Naive B cell (primary cell): ENCODE data around the gene TMPRSS11D. TPM values are rescaled to one million over a fixed set of nuclear protein-coding genes. Genes with fewer than 3 reads are reported as not detected.

ENCODE experiments used
- ATAC-seq, 2 donors: fragments of 150-1000 bp; cut with Tn5 transposase; 2 replicates each; pipeline ENCODE4 v1.10.0; 2021; ENCODE audit warnings: low read depth in 2 of 2, mild to moderate bottlenecking in 2 of 2, moderate library complexity in 2 of 2
- DNase-seq: peaks from one replicate; pipeline ENCODE4 v3.0.0; 2022
- H3K27ac Mint-ChIP-seq, 6 donors: one replicate each; pipeline ENCODE4 v1.8.0; 2020 to 2022; ENCODE audit warnings: mild to moderate bottlenecking in 6 of 6, mixed read lengths in 6 of 6, moderate library complexity in 5 of 6, inconsistent platforms in 2 of 6
- H3K27me3 Mint-ChIP-seq, 3 donors: one replicate each; pipeline ENCODE4 v1.8.0; 2021 to 2022; ENCODE audit warnings: mixed read lengths in 3 of 3, mild to moderate bottlenecking in 1 of 3
- H3K36me3 Mint-ChIP-seq, 2 donors: one replicate each; pipeline ENCODE4 v1.8.0; 2020 to 2022; ENCODE audit warnings: mixed read lengths in 2 of 2, inconsistent platforms in 1 of 2, mild to moderate bottlenecking in 1 of 2
- H3K4me1 Mint-ChIP-seq, 3 donors: one replicate each; pipeline ENCODE4 v1.8.0; 2020 to 2022; ENCODE audit warnings: mixed read lengths in 3 of 3, inconsistent platforms in 1 of 3, mild to moderate bottlenecking in 1 of 3, moderate library complexity in 1 of 3
- H3K4me3 Mint-ChIP-seq, 8 donors: one replicate each; pipeline ENCODE4 v1.8.0; 2020 to 2022; ENCODE audit warnings: mild to moderate bottlenecking in 8 of 8, mixed read lengths in 8 of 8, moderate library complexity in 8 of 8, inconsistent platforms in 2 of 8
- H3K9me3 Mint-ChIP-seq, 7 donors: one replicate each; pipeline ENCODE4 v1.8.0; 2020 to 2022; ENCODE audit warnings: mixed read lengths in 7 of 7, mild to moderate bottlenecking in 5 of 7, inconsistent platforms in 2 of 7, moderate library complexity in 1 of 7
- polyA plus RNA-seq, 6 donors: library from polyadenylated mRNA; unstranded; fragments of 300-500 nt; fragmentation: Illumina TruSeq; gene quantifications; one replicate each; pipeline ENCODE4 v1.2.3, GENCODE V29; 2021; ENCODE audit warnings: low read depth in 6 of 6

TMPRSS11D gene, protein sequence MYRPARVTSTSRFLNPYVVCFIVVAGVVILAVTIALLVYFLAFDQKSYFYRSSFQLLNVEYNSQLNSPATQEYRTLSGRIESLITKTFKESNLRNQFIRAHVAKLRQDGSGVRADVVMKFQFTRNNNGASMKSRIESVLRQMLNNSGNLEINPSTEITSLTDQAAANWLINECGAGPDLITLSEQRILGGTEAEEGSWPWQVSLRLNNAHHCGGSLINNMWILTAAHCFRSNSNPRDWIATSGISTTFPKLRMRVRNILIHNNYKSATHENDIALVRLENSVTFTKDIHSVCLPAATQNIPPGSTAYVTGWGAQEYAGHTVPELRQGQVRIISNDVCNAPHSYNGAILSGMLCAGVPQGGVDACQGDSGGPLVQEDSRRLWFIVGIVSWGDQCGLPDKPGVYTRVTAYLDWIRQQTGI
- polyA plus RNA-seq: not detected

DNA sequence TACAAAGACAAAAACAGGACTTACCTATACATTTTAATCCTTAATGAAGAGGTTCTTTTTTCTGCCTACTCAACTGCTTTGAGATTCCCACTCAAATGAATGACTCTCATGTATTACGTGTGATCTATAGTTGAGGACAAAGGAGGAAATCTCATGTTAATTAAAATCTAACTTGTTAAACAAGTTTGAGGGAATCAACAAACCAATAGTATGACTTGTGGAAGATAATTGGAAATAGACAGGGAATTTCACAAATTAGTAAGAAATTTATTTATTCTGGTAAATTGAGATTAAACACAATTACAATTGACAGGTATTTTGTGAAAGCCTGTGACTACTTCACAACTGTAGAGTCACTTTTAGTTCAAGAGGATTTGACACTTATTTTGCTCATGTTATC lies at the start of gene TMPRSS11D:
Gene TMPRSS11D, minus strand, starts transcription at position 101 of the 400 bp plus-strand sequence. Its CDS starts 69 bp downstream, at position 32.
- DNase-seq: no peak
- Mint-ChIP-seq H3K9me3 (peaks cover 0 to 5% (median 0%) of the 10 kb centered on the region in 7 donors), H3K4me3 (no peak within 1 kb of the TSS), H3K4me1 (no peaks in the 10 kb centered on the region), H3K27ac (peak within 1 kb of the TSS in 1 of 6 donors; percentile 1), H3K27me3 (no peaks in the 10 kb centered on the region), H3K36me3 (no peaks in the 10 kb centered on the region)
- ATAC-seq: no peak

DNA sequence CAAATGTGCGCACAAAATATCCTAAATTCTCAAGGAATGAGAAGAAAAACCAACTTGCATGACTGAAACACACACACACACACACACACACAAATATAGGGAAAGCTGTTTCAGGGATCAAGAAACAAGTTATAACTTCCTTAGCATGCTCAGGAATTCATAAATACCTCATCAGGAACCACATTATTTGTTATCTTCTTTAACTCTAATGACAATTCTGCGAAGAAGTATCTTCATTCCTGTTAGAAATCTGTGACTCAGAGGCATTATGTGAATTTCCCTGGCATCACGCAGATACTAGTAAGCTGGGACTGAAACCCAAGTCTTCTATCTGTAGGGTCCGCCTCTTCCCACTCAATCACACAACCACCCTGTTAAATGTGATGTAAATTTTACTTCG lies 49.2 kb upstream of the TMPRSS11D start:
- no peak for DNase-seq
- H3K4me1 Mint-ChIP-seq: no peaks in the 10 kb centered on the region

DNA sequence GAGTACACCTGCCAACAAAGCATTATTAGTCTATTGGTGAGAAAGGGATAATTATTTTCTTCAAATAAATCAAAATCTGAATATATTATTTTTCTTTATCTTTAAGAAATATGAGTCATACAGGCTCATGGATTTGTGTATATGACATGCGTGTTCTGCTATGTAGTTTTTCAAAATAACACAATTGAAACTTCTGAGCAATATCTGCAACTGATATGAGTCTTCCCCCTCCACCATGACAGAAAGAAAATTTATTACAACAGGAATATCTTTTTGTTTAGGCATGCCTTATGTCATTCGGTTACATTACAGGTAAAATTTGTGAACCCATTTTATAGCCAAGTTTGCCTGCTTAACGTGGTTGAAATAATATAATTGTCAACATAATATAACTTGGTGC lies 47.5 kb upstream of the TMPRSS11D start:
- Mint-ChIP-seq H3K9me3 (no peaks in the 10 kb centered on the region), H3K27me3 (peaks cover 0 to 8% (median 5%) of the 10 kb centered on the region in 3 donors), H3K4me3 (no peak overlapping the region), H3K4me1 (no peaks in the 10 kb centered on the region), H3K36me3 (no peaks in the 10 kb centered on the region), H3K27ac (no peak overlapping the region)
- ATAC-seq: no peak
- DNase-seq: no peak

More for the DNA sequence above, 49.2 kb upstream of the TMPRSS11D start:
- Mint-ChIP-seq H3K9me3 (peaks cover 0 to 2% (median 0%) of the 10 kb centered on the region in 7 donors), H3K4me3 (no peak overlapping the region), H3K27ac (no peak overlapping the region), H3K36me3 (no peaks in the 10 kb centered on the region), H3K27me3 (peaks cover 0 to 8% (median 5%) of the 10 kb centered on the region in 3 donors)
- ATAC-seq: no peak

DNA sequence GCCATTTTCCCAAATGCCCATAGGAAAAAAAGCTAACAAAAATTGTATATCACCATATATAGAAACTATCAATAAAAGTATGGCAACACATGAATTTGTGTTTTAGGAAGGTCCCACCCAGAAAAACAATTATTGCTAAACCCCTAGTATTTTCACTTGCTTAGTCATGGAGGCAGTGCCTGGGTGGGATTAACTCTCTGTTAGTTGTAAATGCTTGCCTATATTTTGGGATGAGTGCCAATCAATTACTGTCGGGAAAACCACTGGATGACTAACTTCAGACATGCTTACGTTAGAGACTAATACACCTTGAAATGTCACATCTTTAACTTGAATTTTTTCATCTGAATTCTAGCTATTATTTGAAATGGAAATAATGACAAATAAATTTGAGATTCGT lies 45.6 kb upstream of the TMPRSS11D start:
- ATAC-seq (no peak), DNase-seq (no peak)
- Mint-ChIP-seq H3K27me3 (peaks cover 0 to 8% (median 5%) of the 10 kb centered on the region in 3 donors), H3K9me3 (peaks cover 0 to 4% (median under 1%) of the 10 kb centered on the region in 7 donors), H3K4me1 (no peaks in the 10 kb centered on the region), H3K36me3 (no peaks in the 10 kb centered on the region), H3K27ac (no peak overlapping the region), H3K4me3 (no peak overlapping the region)

DNA sequence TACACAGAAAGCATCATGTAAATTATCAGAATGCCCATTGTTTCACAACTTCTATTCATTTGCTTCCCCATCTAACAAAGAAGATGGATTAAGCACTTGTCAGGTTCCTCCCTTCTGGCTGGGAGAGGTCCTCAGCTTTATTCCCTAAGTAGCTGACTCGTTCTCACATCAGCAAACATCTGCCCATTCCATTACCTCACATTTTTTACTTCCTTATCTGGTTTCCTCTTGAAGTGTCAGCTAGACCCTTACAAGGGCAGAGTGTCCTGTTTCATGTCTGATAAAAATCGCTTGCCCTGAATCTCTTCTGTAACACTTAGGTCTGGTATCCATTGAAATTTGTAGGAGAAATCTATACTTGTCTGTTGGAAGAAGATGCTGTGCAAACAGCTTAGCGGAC lies 44.7 kb upstream of the TMPRSS11D start:
- Mint-ChIP-seq H3K4me3 (no peak overlapping the region), H3K27me3 (peaks cover 0 to 8% (median 5%) of the 10 kb centered on the region in 3 donors), H3K27ac (no peak overlapping the region), H3K36me3 (no peaks in the 10 kb centered on the region), H3K9me3 (peaks cover 0 to 12% (median 5%) of the 10 kb centered on the region in 7 donors), H3K4me1 (no peaks in the 10 kb centered on the region)
- ATAC-seq (no peak), DNase-seq (no peak)

DNA sequence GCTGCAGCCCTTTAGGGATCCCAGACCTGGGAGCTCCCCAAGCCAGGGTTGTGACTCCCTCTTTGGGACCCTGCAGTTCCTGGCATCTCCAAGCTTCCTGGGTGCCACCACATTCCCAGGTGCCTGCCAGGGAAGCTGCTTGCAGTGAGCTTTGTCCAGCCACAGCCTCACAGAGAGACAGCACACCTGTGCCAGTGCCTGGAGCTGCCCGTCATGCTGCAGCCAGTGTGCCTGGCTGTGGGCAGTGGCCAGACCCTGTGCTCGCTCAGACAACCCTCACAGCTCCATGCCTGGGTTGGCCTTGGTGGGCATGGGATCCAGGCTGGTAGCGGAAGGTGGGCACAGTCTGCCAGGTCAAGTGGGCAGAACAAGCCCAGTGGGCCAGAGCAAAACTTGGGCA lies 43.4 kb upstream of the TMPRSS11D start:
- ATAC-seq (no peak), DNase-seq (no peak)
- peaks cover 0 to 12% (median 5%) of the 10 kb centered on the region in 7 donors for H3K9me3 Mint-ChIP-seq
- H3K27ac Mint-ChIP-seq: no peak overlapping the region
- no peak overlapping the region for H3K4me3 Mint-ChIP-seq
- H3K36me3 Mint-ChIP-seq: no peaks in the 10 kb centered on the region
- no peaks in the 10 kb centered on the region for H3K4me1 Mint-ChIP-seq
- peaks cover 0 to 8% (median 5%) of the 10 kb centered on the region in 3 donors for H3K27me3 Mint-ChIP-seq

DNA sequence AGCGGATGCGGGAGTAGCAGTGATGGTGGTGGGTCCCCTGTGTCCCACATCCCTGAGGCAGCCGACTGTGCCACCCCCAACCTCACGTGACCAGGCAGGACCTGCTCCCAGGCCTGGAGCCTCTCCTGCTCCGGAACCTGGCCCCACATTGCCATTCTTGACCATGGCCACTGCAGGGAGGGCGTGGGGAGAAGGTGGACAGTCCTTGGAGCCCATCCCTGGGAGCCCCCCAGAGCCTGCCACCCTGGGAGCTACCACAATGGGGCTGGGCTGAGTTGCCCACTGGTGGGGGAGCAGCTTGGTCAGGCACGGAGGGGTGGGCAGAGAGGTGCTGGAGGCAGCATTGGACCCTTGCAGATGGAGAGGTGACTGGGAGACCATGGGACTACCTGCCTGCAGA lies 42.7 kb upstream of the TMPRSS11D start:
- H3K27ac Mint-ChIP-seq: no peak overlapping the region
- ATAC-seq: no peak
- H3K27me3 Mint-ChIP-seq: peaks cover 0 to 8% (median 5%) of the 10 kb centered on the region in 3 donors
- H3K36me3 Mint-ChIP-seq: no peaks in the 10 kb centered on the region
- no peak overlapping the region for H3K4me3 Mint-ChIP-seq
- H3K4me1 Mint-ChIP-seq: no peaks in the 10 kb centered on the region
- DNase-seq: no peak
- peaks cover 0 to 12% (median 5%) of the 10 kb centered on the region in 7 donors for H3K9me3 Mint-ChIP-seq

DNA sequence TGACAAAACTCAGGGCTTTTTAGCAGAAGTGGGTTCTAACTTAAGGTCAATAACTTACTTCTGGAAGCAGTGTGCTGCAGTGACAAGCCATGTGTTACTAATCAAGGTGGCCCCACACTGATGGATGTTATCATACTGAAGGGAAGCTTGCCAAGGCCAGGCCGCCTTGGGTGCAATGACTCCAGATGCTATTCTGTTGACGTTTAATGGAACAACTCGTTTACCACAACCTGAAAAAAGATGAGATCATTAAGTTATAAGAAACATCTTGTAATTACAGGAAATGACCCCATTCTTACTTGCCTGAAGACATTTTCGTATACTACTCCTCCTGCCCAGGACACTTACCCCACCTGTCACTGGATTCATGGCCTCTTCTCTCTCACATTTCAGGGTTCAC lies 38.9 kb upstream of the TMPRSS11D start:
- no peaks in the 10 kb centered on the region for H3K27me3 Mint-ChIP-seq
- no peaks in the 10 kb centered on the region for H3K36me3 Mint-ChIP-seq
- H3K4me3 Mint-ChIP-seq: no peak overlapping the region
- no peaks in the 10 kb centered on the region for H3K4me1 Mint-ChIP-seq
- H3K9me3 Mint-ChIP-seq: peaks cover 0 to 12% (median 5%) of the 10 kb centered on the region in 7 donors
- no peak overlapping the region for H3K27ac Mint-ChIP-seq
- ATAC-seq (no peak), DNase-seq (no peak)

DNA sequence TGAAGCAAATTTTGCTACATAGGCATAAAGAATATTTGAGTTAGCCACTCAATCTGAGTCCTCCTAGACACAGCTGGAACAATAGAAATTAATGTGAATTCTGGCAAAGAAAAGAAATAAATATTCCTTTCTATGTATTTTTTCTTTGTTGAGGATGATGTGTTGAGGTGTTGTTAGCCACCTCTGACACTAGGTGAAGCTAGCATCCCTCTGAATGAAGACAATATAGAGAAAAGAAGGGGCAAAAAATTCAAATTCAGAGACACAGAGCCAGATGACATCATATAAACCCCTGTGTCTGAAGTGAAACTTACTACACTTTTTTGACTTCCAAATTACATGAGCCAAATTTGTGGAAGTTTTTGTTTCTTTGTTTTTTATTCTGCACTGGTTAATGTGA lies 34.6 kb upstream of the TMPRSS11D start:
- Mint-ChIP-seq H3K4me1 (no peaks in the 10 kb centered on the region), H3K27ac (no peak overlapping the region), H3K4me3 (no peak overlapping the region), H3K36me3 (no peaks in the 10 kb centered on the region), H3K27me3 (no peaks in the 10 kb centered on the region), H3K9me3 (no peaks in the 10 kb centered on the region)
- ATAC-seq (no peak), DNase-seq (no peak)

DNA sequence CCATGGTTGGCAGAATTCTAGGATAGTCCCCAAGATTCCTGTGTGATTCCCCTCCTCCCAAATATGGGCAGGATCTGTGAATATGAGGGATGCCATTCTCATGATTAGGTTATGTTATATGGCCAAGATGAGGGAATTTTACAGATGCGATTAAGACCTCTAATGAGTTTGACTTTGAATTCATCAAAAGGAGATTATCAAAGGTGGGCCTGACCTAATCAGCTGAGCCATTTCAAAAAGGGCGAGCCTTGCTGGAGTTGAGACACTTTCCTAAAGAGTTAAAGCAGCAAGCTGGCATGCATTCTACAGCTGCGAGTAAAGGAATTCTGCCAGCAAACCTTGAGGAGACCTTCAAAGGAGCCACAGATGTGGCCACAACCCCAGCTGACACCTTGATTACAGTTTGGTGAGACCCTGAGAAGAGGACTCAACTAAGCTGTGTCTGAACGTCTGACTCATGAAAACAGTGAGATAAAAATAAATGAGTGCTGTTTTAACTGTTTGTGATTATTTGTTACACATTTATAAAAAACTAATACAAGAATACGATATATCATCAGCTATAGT lies 31.7 kb upstream of the TMPRSS11D start:
- ATAC-seq (no peak), DNase-seq (no peak)
- no peak overlapping the region for H3K27ac Mint-ChIP-seq
- no peaks in the 10 kb centered on the region for H3K9me3 Mint-ChIP-seq
- peaks cover 0 to 5% (median 0%) of the 10 kb centered on the region in 3 donors for H3K27me3 Mint-ChIP-seq
- H3K36me3 Mint-ChIP-seq: no peaks in the 10 kb centered on the region
- H3K4me1 Mint-ChIP-seq: no peaks in the 10 kb centered on the region
- no peak overlapping the region for H3K4me3 Mint-ChIP-seq

DNA sequence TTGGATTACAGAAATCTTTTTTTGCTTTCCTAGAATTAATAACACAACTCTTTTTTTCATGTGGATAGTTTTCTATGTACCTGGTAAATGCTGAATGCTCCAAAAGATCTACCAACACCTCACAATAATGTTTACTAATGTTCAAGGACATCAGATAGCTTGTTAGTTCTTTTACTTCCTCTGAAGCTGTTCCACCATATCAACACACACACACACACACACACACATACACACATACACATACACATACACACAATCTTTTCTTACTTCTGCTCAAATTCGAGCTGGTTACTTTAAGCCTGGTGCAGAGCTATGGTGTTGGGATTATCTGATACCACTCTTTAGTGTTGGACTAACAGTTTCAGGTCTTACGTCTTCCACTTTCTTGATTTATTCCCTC lies 28.3 kb upstream of the TMPRSS11D start:
- H3K4me1 Mint-ChIP-seq: no peaks in the 10 kb centered on the region
- no peak overlapping the region for H3K27ac Mint-ChIP-seq
- peaks cover 0 to 5% (median 0%) of the 10 kb centered on the region in 3 donors for H3K27me3 Mint-ChIP-seq
- DNase-seq: no peak
- H3K4me3 Mint-ChIP-seq: no peak overlapping the region
- H3K36me3 Mint-ChIP-seq: no peaks in the 10 kb centered on the region
- no peaks in the 10 kb centered on the region for H3K9me3 Mint-ChIP-seq
- no peak for ATAC-seq

DNA sequence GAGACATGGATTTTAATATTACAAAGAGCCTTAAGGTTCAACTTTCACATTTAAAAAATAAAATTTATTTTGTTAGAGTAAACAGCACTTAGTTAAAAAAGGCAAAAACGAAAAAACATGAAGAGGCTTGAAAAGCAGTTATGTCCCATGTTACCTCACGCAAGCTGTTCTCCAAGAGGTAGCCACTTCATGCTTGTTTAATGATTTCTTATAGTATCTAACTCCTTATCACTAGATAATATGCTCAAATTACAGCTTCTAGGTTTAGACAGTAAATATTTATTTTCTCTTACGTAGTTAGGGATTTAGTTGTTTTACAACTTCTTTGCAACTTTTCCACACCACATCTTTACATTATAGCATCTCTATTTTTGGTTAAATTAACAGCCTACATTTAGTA lies 27.8 kb upstream of the TMPRSS11D start:
- Mint-ChIP-seq H3K9me3 (no peaks in the 10 kb centered on the region), H3K4me3 (no peak overlapping the region), H3K27ac (no peak overlapping the region), H3K36me3 (no peaks in the 10 kb centered on the region), H3K4me1 (no peaks in the 10 kb centered on the region), H3K27me3 (peaks cover 0 to 5% (median 0%) of the 10 kb centered on the region in 3 donors)
- ATAC-seq (no peak), DNase-seq (no peak)

DNA sequence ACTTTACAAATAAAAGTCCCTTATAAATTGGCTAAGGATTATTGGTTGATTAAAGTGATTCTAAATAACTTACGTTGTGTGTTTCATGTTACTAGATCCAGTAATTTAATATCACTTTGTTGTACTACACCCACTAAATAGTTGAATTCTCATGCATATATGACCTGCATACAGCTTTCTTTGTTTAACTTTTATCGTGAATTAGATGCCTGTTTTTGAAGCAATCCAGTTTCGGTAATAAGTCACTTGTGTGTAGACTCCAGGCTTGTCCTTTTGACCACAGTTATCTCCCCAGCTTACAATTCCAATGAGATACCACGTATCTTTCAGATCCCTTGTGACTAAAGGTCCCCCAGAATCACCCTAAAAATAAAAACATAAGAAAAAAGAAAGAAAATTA lies 27.3 kb upstream of the TMPRSS11D start:
- no peak for DNase-seq

DNA sequence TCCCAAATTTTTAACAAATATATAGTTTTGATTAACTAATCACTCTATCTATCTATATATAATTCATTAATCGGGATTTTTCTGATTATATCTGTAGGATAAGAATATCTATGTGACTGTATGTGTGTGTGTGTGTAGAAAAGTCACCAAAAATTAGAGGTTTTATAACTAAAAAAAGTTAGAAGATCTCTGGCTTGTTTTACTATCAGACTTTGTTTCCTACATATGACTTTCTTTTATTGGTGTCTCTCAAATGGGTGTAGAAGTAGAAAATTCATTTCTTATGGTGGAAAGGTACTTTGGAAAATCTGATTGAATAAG lies 26.7 kb upstream of the TMPRSS11D start:
- H3K27me3 Mint-ChIP-seq: peaks cover 0 to 5% (median 0%) of the 10 kb centered on the region in 3 donors
- H3K9me3 Mint-ChIP-seq: peaks cover 0 to 8% (median 4%) of the 10 kb centered on the region in 7 donors
- H3K36me3 Mint-ChIP-seq: peaks cover 0 to 9% of the 10 kb centered on the region in 2 donors
- no peaks in the 10 kb centered on the region for H3K4me1 Mint-ChIP-seq
- ATAC-seq (no peak), DNase-seq (no peak)
- H3K27ac Mint-ChIP-seq: no peak overlapping the region
- no peak overlapping the region for H3K4me3 Mint-ChIP-seq

More for the DNA sequence above, 27.3 kb upstream of the TMPRSS11D start:
- no peak overlapping the region for H3K27ac Mint-ChIP-seq
- peaks cover 0 to 5% (median 0%) of the 10 kb centered on the region in 3 donors for H3K27me3 Mint-ChIP-seq
- H3K36me3 Mint-ChIP-seq: peaks cover 0 to 3% of the 10 kb centered on the region in 2 donors
- no peak overlapping the region for H3K4me3 Mint-ChIP-seq
- H3K9me3 Mint-ChIP-seq: peaks cover 0 to 2% (median 0%) of the 10 kb centered on the region in 7 donors
- no peaks in the 10 kb centered on the region for H3K4me1 Mint-ChIP-seq
- no peak for ATAC-seq
